Immature natural killer cell (primary cell): ENCODE data around the gene NEK3. TPM values are rescaled to one million over a fixed set of nuclear protein-coding genes. Genes with fewer than 3 reads are reported as not detected.
A peak's percentile ranks its signal among the peaks of the same experiment; 100 is the strongest.

Experiments
- DNase-seq, 3 donors: peaks; one replicate each; pipeline ENCODE4 v3.0.0; 2022; ENCODE audit warnings: mixed read lengths in 1 of 3
- H3K27ac Mint-ChIP-seq, 6 donors: one replicate each; pipeline ENCODE4 v1.8.0; 2020; ENCODE audit warnings: mixed read lengths in 6 of 6, mild to moderate bottlenecking in 5 of 6, inconsistent platforms in 4 of 6, moderate library complexity in 3 of 6
- H3K27me3 Mint-ChIP-seq, 3 donors: one replicate each; pipeline ENCODE4 v1.8.0; 2020 to 2021; ENCODE audit warnings: low read depth in 3 of 3, mild to moderate bottlenecking in 3 of 3, mixed read lengths in 3 of 3, moderate library complexity in 3 of 3, inconsistent platforms in 1 of 3
- H3K36me3 Mint-ChIP-seq, 3 donors: one replicate each; pipeline ENCODE4 v1.8.0; 2020; ENCODE audit warnings: mixed read lengths in 3 of 3, inconsistent platforms in 2 of 3, mild to moderate bottlenecking in 2 of 3
- H3K4me1 Mint-ChIP-seq, 2 donors: one replicate each; pipeline ENCODE4 v1.8.0; 2020; ENCODE audit warnings: inconsistent platforms in 2 of 2, mild to moderate bottlenecking in 2 of 2, mixed read lengths in 2 of 2, moderate library complexity in 1 of 2
- H3K4me3 Mint-ChIP-seq, 5 donors: one replicate each; pipeline ENCODE4 v1.8.0; 2020; ENCODE audit warnings: mild to moderate bottlenecking in 5 of 5, mixed read lengths in 5 of 5, inconsistent platforms in 3 of 5, moderate library complexity in 3 of 5
- H3K9me3 Mint-ChIP-seq, 6 donors: one replicate each; pipeline ENCODE4 v1.8.0; 2020; ENCODE audit warnings: mild to moderate bottlenecking in 6 of 6, mixed read lengths in 6 of 6, inconsistent platforms in 4 of 6, moderate library complexity in 3 of 6
- polyA plus RNA-seq, 3 donors: library from polyadenylated mRNA; unstranded; fragments of 300-500 nt; fragmentation: Illumina TruSeq; gene quantifications; one replicate each; pipeline ENCODE4 v1.2.3, GENCODE V29; 2021

Gene NEK3
- polyA plus RNA-seq, 3 donors from 2014 or later, result 1.6 to 3.6 (median 3.2) TPM

GRCh38 chr13:52160506-52160905, 1.1 kb upstream of the NEK3 start:
- peaks cover 0 to 2% (median 0%) of the 10 kb centered on the region in 6 donors for H3K9me3 Mint-ChIP-seq
- peaks cover 31 to 39% of the 10 kb centered on the region in 2 donors for H3K4me1 Mint-ChIP-seq

GRCh38 chr13:52160053-52160452, 656 bp upstream of the NEK3 start:
- Mint-ChIP-seq H3K4me1 (peaks cover 31 to 39% of the 10 kb centered on the region in 2 donors), H3K4me3 (peak overlapping the region; percentile 87 to 98 (median 92)), H3K9me3 (peaks cover 0 to 2% (median 0%) of the 10 kb centered on the region in 6 donors), H3K27ac (peak overlapping the region; percentile 4 to 91 (median 84)), H3K36me3 (peaks cover 0 to 3% (median 3%) of the 10 kb centered on the region in 3 donors), H3K27me3 (peaks cover 2 to 21% (median 7%) of the 10 kb centered on the region in 3 donors)
- DNase-seq, result no peak

More at GRCh38 chr13:52160506-52160905, 1.1 kb upstream of the NEK3 start:
- no peak for DNase-seq
- Mint-ChIP-seq H3K36me3 (peaks cover 0 to 7% (median 3%) of the 10 kb centered on the region in 3 donors), H3K27me3 (peaks cover 2 to 21% (median 7%) of the 10 kb centered on the region in 3 donors), H3K4me3 (peak overlapping the region; percentile 55 to 87 (median 67)), H3K27ac (peak overlapping the region in 3 of 6 donors; percentile 13 to 65 (median 58))

GRCh38 chr13:52158629-52159158, 703 bp downstream of the NEK3 start:
- peaks cover 0 to 2% (median 0%) of the 10 kb centered on the region in 6 donors for H3K9me3 Mint-ChIP-seq
- H3K27ac Mint-ChIP-seq, result peak overlapping the region; percentile 63 to 94 (median 82)
- peak overlapping the region; percentile 87 to 98 (median 92) for H3K4me3 Mint-ChIP-seq
- H3K36me3 Mint-ChIP-seq, result peaks cover 0 to 2% (median 0%) of the 10 kb centered on the region in 3 donors
- H3K27me3 Mint-ChIP-seq, result peaks cover 2 to 21% (median 5%) of the 10 kb centered on the region in 3 donors
- DNase-seq, result peak in 1 of 3 donors; percentile 1
- peaks cover 31 to 39% of the 10 kb centered on the region in 2 donors for H3K4me1 Mint-ChIP-seq

- H3K4me1 Mint-ChIP-seq, result peaks cover 31 to 39% of the 10 kb centered on the region in 2 donors
- H3K27me3 Mint-ChIP-seq, result peaks cover 2 to 21% (median 5%) of the 10 kb centered on the region in 3 donors
- DNase-seq, result no peak
- H3K36me3 Mint-ChIP-seq, result no peaks in the 10 kb centered on the region
- peaks cover 0 to 2% (median 0%) of the 10 kb centered on the region in 6 donors for H3K9me3 Mint-ChIP-seq
- peak overlapping the region in 4 of 5 donors; percentile 2 to 58 (median 16) for H3K4me3 Mint-ChIP-seq
- H3K27ac Mint-ChIP-seq, result peak overlapping the region in 5 of 6 donors; percentile 7 to 48 (median 29)
These were observed 2.6 kb downstream of the NEK3 start for GRCh38 chr13:52156724-52157261.

GRCh38 chr13:52155177-52155576, 4.2 kb downstream of the NEK3 start:
- H3K4me1 Mint-ChIP-seq, result peaks cover 22 to 30% of the 10 kb centered on the region in 2 donors
- no peak overlapping the region for H3K27ac Mint-ChIP-seq
- no peak overlapping the region for H3K4me3 Mint-ChIP-seq
- DNase-seq, result no peak
- peaks cover 0 to 2% (median 0%) of the 10 kb centered on the region in 6 donors for H3K9me3 Mint-ChIP-seq
- H3K27me3 Mint-ChIP-seq, result peaks cover 2 to 17% (median 5%) of the 10 kb centered on the region in 3 donors
- peaks cover 4 to 8% (median 8%) of the 10 kb centered on the region in 3 donors for H3K36me3 Mint-ChIP-seq

- Mint-ChIP-seq H3K4me3 (no peak overlapping the region), H3K27ac (no peak overlapping the region)
These were observed 12.2 kb downstream of the NEK3 start for GRCh38 chr13:52147225-52147624.

GRCh38 chr13:52141299-52141698, 18.1 kb downstream of the NEK3 start:
- Mint-ChIP-seq H3K36me3 (peaks cover 11 to 34% (median 30%) of the 10 kb centered on the region in 3 donors), H3K9me3 (peaks cover 0 to 2% (median 0%) of the 10 kb centered on the region in 6 donors), H3K4me1 (no peaks in the 10 kb centered on the region), H3K27me3 (peaks cover 0 to 1% (median 0%) of the 10 kb centered on the region in 3 donors), H3K4me3 (no peak overlapping the region), H3K27ac (no peak overlapping the region)
- no peak for DNase-seq

More at GRCh38 chr13:52147225-52147624, 12.2 kb downstream of the NEK3 start:
- DNase-seq, result no peak
- Mint-ChIP-seq H3K9me3 (peaks cover 0 to 2% (median 0%) of the 10 kb centered on the region in 6 donors), H3K4me1 (no peaks in the 10 kb centered on the region), H3K27me3 (peaks cover 0 to 1% (median 0%) of the 10 kb centered on the region in 3 donors), H3K36me3 (peaks cover 17 to 31% (median 29%) of the 10 kb centered on the region in 3 donors)

- H3K27ac Mint-ChIP-seq, result no peak overlapping the region
These were observed 21.9 kb downstream of the NEK3 start for GRCh38 chr13:52137489-52137888.

GRCh38 chr13:52136763-52137162, 22.6 kb downstream of the NEK3 start:
- no peak overlapping the region for H3K4me3 Mint-ChIP-seq
- peaks cover 23 to 40% (median 37%) of the 10 kb centered on the region in 3 donors for H3K36me3 Mint-ChIP-seq
- H3K9me3 Mint-ChIP-seq, result no peaks in the 10 kb centered on the region
- DNase-seq, result no peak
- no peaks in the 10 kb centered on the region for H3K4me1 Mint-ChIP-seq
- H3K27ac Mint-ChIP-seq, result no peak overlapping the region
- peaks cover 0 to 4% (median 0%) of the 10 kb centered on the region in 3 donors for H3K27me3 Mint-ChIP-seq

More at GRCh38 chr13:52137489-52137888, 21.9 kb downstream of the NEK3 start:
- Mint-ChIP-seq H3K4me3 (no peak overlapping the region), H3K36me3 (peaks cover 18 to 38% (median 37%) of the 10 kb centered on the region in 3 donors), H3K4me1 (no peaks in the 10 kb centered on the region), H3K9me3 (peaks cover 0 to 2% (median 0%) of the 10 kb centered on the region in 6 donors), H3K27me3 (peaks cover 0 to 4% (median 0%) of the 10 kb centered on the region in 3 donors)
- DNase-seq, result no peak

- H3K27me3 Mint-ChIP-seq, result peaks cover 0 to 13% (median 10%) of the 10 kb centered on the region in 3 donors
- H3K27ac Mint-ChIP-seq, result no peak overlapping the region
- peak overlapping the region in 1 of 5 donors; percentile 15 for H3K4me3 Mint-ChIP-seq
- H3K36me3 Mint-ChIP-seq, result peaks cover 24 to 33% (median 25%) of the 10 kb centered on the region in 3 donors
- DNase-seq, result no peak
- H3K9me3 Mint-ChIP-seq, result no peaks in the 10 kb centered on the region
- peaks cover 18 to 24% of the 10 kb centered on the region in 2 donors for H3K4me1 Mint-ChIP-seq
These were observed 28.8 kb downstream of the NEK3 start for GRCh38 chr13:52130641-52131040.

- Mint-ChIP-seq H3K27ac (peak within 1 kb of the TSS in 2 of 6 donors; percentile 25 to 54), H3K4me3 (peak within 1 kb of the TSS; percentile 81 to 91 (median 85))
These were observed 30.4 kb downstream of the NEK3 start, which contains the start of gene NEK5 for GRCh38 chr13:52128714-52129700. TSS of gene NEK5 (minus strand) at chr13:52129073. CDS start at chr13:52127482, 1,591 bp downstream.

GRCh38 chr13:52127783-52128702, 31.4 kb downstream of the NEK3 start:
- peak overlapping the region; percentile 81 to 91 (median 85) for H3K4me3 Mint-ChIP-seq
- H3K9me3 Mint-ChIP-seq, result no peaks in the 10 kb centered on the region
- peak overlapping the region in 1 of 6 donors; percentile 54 for H3K27ac Mint-ChIP-seq
- H3K36me3 Mint-ChIP-seq, result peaks cover 14 to 23% (median 18%) of the 10 kb centered on the region in 3 donors
- peaks cover 18 to 24% of the 10 kb centered on the region in 2 donors for H3K4me1 Mint-ChIP-seq
- DNase-seq, result peak; percentile 40 to 49 (median 44)
- peaks cover 0 to 13% (median 13%) of the 10 kb centered on the region in 3 donors for H3K27me3 Mint-ChIP-seq

More at GRCh38 chr13:52128714-52129700, 30.4 kb downstream of the NEK3 start, which contains the start of gene NEK5:
- H3K36me3 Mint-ChIP-seq, result peaks cover 20 to 25% (median 25%) of the 10 kb centered on the region in 3 donors
- peak; percentile 38 to 44 (median 43) for DNase-seq
- H3K4me1 Mint-ChIP-seq, result peaks cover 18 to 24% of the 10 kb centered on the region in 2 donors
- no peaks in the 10 kb centered on the region for H3K9me3 Mint-ChIP-seq
- peaks cover 0 to 13% (median 12%) of the 10 kb centered on the region in 3 donors for H3K27me3 Mint-ChIP-seq
